H1 (cell line): ENCODE measurements around the gene MLLT6. TPM values are rescaled to one million over a fixed set of nuclear protein-coding genes. Genes with fewer than 3 reads are reported as not detected.

ENCODE experiments used
- CTCF ChIA-PET: fragments of 300-600 bp; sonication (Branson Sonifier 250); formaldehyde crosslinking; loops from one replicate; lab custom pipeline; 2021; ENCODE audit not compliant: partially characterized antibody; lab: Charles Lee
- POLR2A ChIA-PET: fragments of 300-600 bp; sonication (Branson Sonifier 250); formaldehyde crosslinking; loops from one replicate; lab custom pipeline; 2021; ENCODE audit warnings: inconsistent platforms; ENCODE audit not compliant: partially characterized antibody; lab: Charles Lee
- DNase-seq, 2 experiments: peaks; one replicate each; pipeline versions ENCODE4 v3.0.0 to v3.0.0-alpha.2; 2010 to 2022; ENCODE audit warnings: low spot score in 2 of 2, low read depth in 1 of 2, mixed read lengths in 1 of 2
- FAIRE-seq: peaks from 2 replicates; lab custom pipeline; 2011; peaks lifted over from hg19 to GRCh38; lab: Jason Lieb, UNC
- H2AFZ ChIP-seq: 2 replicates; pipeline ENCODE4 v1.8.1; 2012; ENCODE audit warnings: low read length, inconsistent platforms
- H2AK5ac ChIP-seq: 2 replicates; pipeline ENCODE4 v1.6.1; 2013; ENCODE audit warnings: low read depth, low read length
- H2BK120ac ChIP-seq: replicated peaks from 2 replicates; pipeline ENCODE3; 2013; ENCODE audit warnings: low read depth, low read length, inconsistent platforms
- H2BK12ac ChIP-seq: 2 replicates; pipeline ENCODE4 v1.6.1; 2013; ENCODE audit warnings: low read depth, low read length
- H2BK15ac ChIP-seq: 2 replicates; pipeline ENCODE4 v1.6.1; 2013; ENCODE audit warnings: low read length
- H2BK20ac ChIP-seq: 2 replicates; pipeline ENCODE4 v1.6.1; 2013; ENCODE audit warnings: low read length
- H2BK5ac ChIP-seq: 2 replicates; pipeline ENCODE4 v1.6.1; 2013; ENCODE audit warnings: low read depth, low read length
- H3K14ac ChIP-seq: 2 replicates; pipeline ENCODE4 v1.6.1; 2013; ENCODE audit warnings: inconsistent platforms; ENCODE audit not compliant: insufficient read length
- H3K18ac ChIP-seq: 2 replicates; pipeline ENCODE4 v1.6.1; 2013; ENCODE audit warnings: low read length; ENCODE audit errors: extremely low read depth
- H3K23ac ChIP-seq: 2 replicates; pipeline ENCODE4 v1.6.1; 2013; ENCODE audit warnings: inconsistent platforms; ENCODE audit not compliant: insufficient read length
- H3K23me2 ChIP-seq: 2 replicates; pipeline ENCODE4 v1.6.1; 2013; ENCODE audit warnings: low read depth, low read length
- H3K27ac ChIP-seq: 2 replicates; pipeline ENCODE4 v1.6.1; 2011; ENCODE audit warnings: low read depth, low read length, inconsistent platforms
- H3K27me3 ChIP-seq, 4 experiments: replicated peaks in 1 of 4; 1 replicate in 1 of 4; 2 replicates in 3 of 4; pipeline versions ENCODE4 v1.6.1 to v1.8.1; 2011 to 2013; ENCODE audit warnings: low read length in 3 of 4, mild to moderate bottlenecking in 3 of 4, inconsistent platforms in 2 of 4, mixed read lengths in 2 of 4, moderate library complexity in 1 of 4; ENCODE audit not compliant: control insufficient read depth in 3 of 4, insufficient read depth in 3 of 4; ENCODE audit errors: extremely low read depth in 1 of 4
- H3K36me3 ChIP-seq, 4 experiments: 2 replicates each; pipeline versions ENCODE4 v1.6.1 to v1.8.1; 2011 to 2013; ENCODE audit warnings: mild to moderate bottlenecking in 4 of 4, low read length in 3 of 4, moderate library complexity in 2 of 4, control low read depth in 1 of 4, inconsistent platforms in 1 of 4; ENCODE audit not compliant: insufficient read depth in 4 of 4, control insufficient read depth in 2 of 4
- H3K4ac ChIP-seq: replicated peaks from 2 replicates; pipeline ENCODE3; 2013; ENCODE audit warnings: low read length, low read depth, mixed read lengths, inconsistent platforms; ENCODE audit not compliant: insufficient read length
- H3K4me1 ChIP-seq, 4 experiments: replicated peaks in 1 of 4; 1 replicate in 1 of 4; 2 replicates in 3 of 4; pipeline versions ENCODE4 v1.6.1 to v1.8.1; 2011 to 2013; ENCODE audit warnings: low read length in 3 of 4, inconsistent platforms in 2 of 4, mixed read lengths in 1 of 4; ENCODE audit not compliant: insufficient read depth in 4 of 4, control insufficient read depth in 3 of 4
- H3K4me2 ChIP-seq, 2 experiments: 2 replicates each; pipeline versions ENCODE4 v1.6.1 to v1.8.1; 2011 to 2013; ENCODE audit warnings: low read depth in 2 of 2, low read length in 2 of 2, control low read depth in 1 of 2, inconsistent platforms in 1 of 2, mild to moderate bottlenecking in 1 of 2; ENCODE audit not compliant: insufficient read depth in 1 of 2
- H3K4me3 ChIP-seq, 4 experiments: fragments of 200-600, 300-600 bp in 1 of 4; sonication (generic), shearing (Covaris generic), sonication (Bioruptor Twin) in 1 of 4; 2 replicates each; pipeline versions ENCODE4 v1.5.1 to v1.8.1; 2011 to 2016; ENCODE audit warnings: low read length in 4 of 4, low read depth in 3 of 4, control low read depth in 2 of 4, inconsistent platforms in 2 of 4, mild to moderate bottlenecking in 2 of 4, mixed read lengths in 1 of 4, moderate library complexity in 1 of 4; ENCODE audit not compliant: insufficient read depth in 2 of 4; ENCODE audit errors: extremely low read depth in 1 of 4
- H3K56ac ChIP-seq: replicated peaks from 2 replicates; pipeline ENCODE3; 2013; ENCODE audit warnings: low read depth, mild to moderate bottlenecking, mixed read lengths, low read length, inconsistent platforms; ENCODE audit not compliant: insufficient read length
- H3K79me1 ChIP-seq: 2 replicates; pipeline ENCODE4 v1.6.1; 2013; ENCODE audit warnings: low read depth, low read length, control low read depth
- H3K79me2 ChIP-seq, 2 experiments: 2 replicates each; pipeline versions ENCODE4 v1.6.1 to v1.8.1; 2012 to 2013; ENCODE audit warnings: low read length in 2 of 2, mild to moderate bottlenecking in 2 of 2, inconsistent platforms in 1 of 2; ENCODE audit not compliant: insufficient read depth in 2 of 2, control insufficient read depth in 1 of 2
- H3K9ac ChIP-seq, 4 experiments: replicated peaks in 1 of 4; 1 replicate in 1 of 4; 2 replicates in 3 of 4; pipeline versions ENCODE4 v1.6.1 to v1.8.1; 2011 to 2013; ENCODE audit warnings: low read depth in 3 of 4, low read length in 3 of 4, control low read depth in 2 of 4, mild to moderate bottlenecking in 2 of 4, moderate library complexity in 2 of 4, inconsistent platforms in 1 of 4; ENCODE audit errors: extremely low read depth in 1 of 4
- H3K9me3 ChIP-seq, 2 experiments: 2 replicates each; pipeline versions ENCODE4 v1.6.1 to v1.8.1; 2012 to 2013; ENCODE audit warnings: mild to moderate bottlenecking in 2 of 2, moderate library complexity in 2 of 2, control low read depth in 1 of 2, inconsistent platforms in 1 of 2, low read depth in 1 of 2, low read length in 1 of 2, mixed read lengths in 1 of 2; ENCODE audit not compliant: insufficient read depth in 2 of 2
- H4K20me1 ChIP-seq, 2 experiments: replicated peaks in 1 of 2; 2 replicates each; pipeline versions ENCODE3 to v1.8.1; 2011 to 2013; ENCODE audit warnings: inconsistent platforms in 2 of 2, low read length in 2 of 2, mild to moderate bottlenecking in 1 of 2; ENCODE audit not compliant: insufficient read depth in 2 of 2, control insufficient read depth in 1 of 2
- H4K5ac ChIP-seq: 2 replicates; pipeline ENCODE4 v1.6.1; 2013; ENCODE audit warnings: low read length, low read depth, mixed read lengths, inconsistent platforms; ENCODE audit not compliant: insufficient read length
- H4K8ac ChIP-seq: 2 replicates; pipeline ENCODE4 v1.8.0; 2013; ENCODE audit warnings: mild to moderate bottlenecking, moderate library complexity, low read length, inconsistent platforms; ENCODE audit not compliant: insufficient read depth; ENCODE audit errors: extremely low read depth
- H4K91ac ChIP-seq: replicated peaks from 2 replicates; pipeline ENCODE3; 2013; ENCODE audit warnings: low read length, mixed read lengths, inconsistent platforms; ENCODE audit not compliant: insufficient read length
- BCL11A ChIP-seq, 2 experiments: IDR thresholded peaks; one replicate each; pipeline ENCODE4 v1.6.1; 2011; ENCODE audit warnings: low read depth in 2 of 2, low read length in 2 of 2, mild to moderate bottlenecking in 2 of 2
- HDAC2 ChIP-seq, 2 experiments: fragments of 300-600 bp in 1 of 2; sonication (generic) in 1 of 2; IDR thresholded peaks; 2 replicates each; pipeline ENCODE4 v1.6.1; 2011 to 2012; ENCODE audit warnings: low read depth in 2 of 2, low read length in 2 of 2, mild to moderate bottlenecking in 2 of 2, moderate library complexity in 2 of 2, borderline replicate concordance in 1 of 2, inconsistent platforms in 1 of 2
- KDM4A ChIP-seq: IDR thresholded peaks from one replicate; pipeline ENCODE4 v1.7.1; 2012; ENCODE audit warnings: low read depth, mild to moderate bottlenecking, moderate library complexity, low read length, inconsistent platforms; ENCODE audit not compliant: severe bottlenecking
- PHF8 ChIP-seq: fragments of 200-600 bp; sonication (generic); conservative IDR thresholded peaks from 2 replicates; pipeline ENCODE4 v1.7.1; 2012; ENCODE audit warnings: low read depth, mild to moderate bottlenecking, inconsistent platforms, low read length, moderate library complexity
- RAD21 ChIP-seq, 2 experiments: IDR thresholded peaks in 1 of 2; conservative IDR thresholded peaks in 1 of 2; 2 replicates each; pipeline ENCODE4 v1.6.1; 2011; ENCODE audit warnings: low read depth in 2 of 2, low read length in 2 of 2, improper control_type of control experiment in 1 of 2, inconsistent platforms in 1 of 2, mild to moderate bottlenecking in 1 of 2, moderate library complexity in 1 of 2
- SIN3A ChIP-seq, 2 experiments: IDR thresholded peaks in 1 of 2; conservative IDR thresholded peaks in 1 of 2; 2 replicates each; pipeline ENCODE4 v1.6.1; 2011 to 2012; ENCODE audit warnings: low read length in 2 of 2, improper control_type of control experiment in 1 of 2, low read depth in 1 of 2, mild to moderate bottlenecking in 1 of 2
- TAF7 ChIP-seq: optimal IDR thresholded peaks from 2 replicates; pipeline ENCODE3; 2011; ENCODE audit warnings: low read depth, mild to moderate bottlenecking, inconsistent platforms, low read length, moderate library complexity, borderline replicate concordance
- TCF12 ChIP-seq: IDR thresholded peaks from 2 replicates; pipeline ENCODE4 v1.6.1; 2011; ENCODE audit warnings: low read depth, mild to moderate bottlenecking, low read length
- WGBS, 2 experiments: shearing (Covaris generic) in 1 of 2; methylation state at CpG; one replicate each; pipeline versions ENCODE4 v1.1.6 to v1.1.7; 2013 to 2015; ENCODE audit warnings: low lambda C conversion rate in 2 of 2, mixed read lengths in 2 of 2, inconsistent platforms in 1 of 2, low coverage in 1 of 2, missing lambda C conversion rate in 1 of 2; ENCODE audit not compliant: insufficient replicate concordance in 2 of 2, insufficient coverage in 1 of 2, insufficient read length in 1 of 2; ENCODE audit errors: extremely low coverage in 1 of 2, missing lambda C conversion rate in 1 of 2; 5-methylcytosine and 5-hydroxymethylcytosine counted together
- polyA plus RNA-seq, 7 experiments: library from polyadenylated mRNA; depleted of rRNA in 3 of 7; stranded (reverse) in 5 of 7; unstranded in 2 of 7; fragments of >200 nt in 5 of 7; fragments of 200-250 nt in 2 of 7; gene quantifications; 1 replicate in 5 of 7; 2 replicates in 1 of 7; 4 replicates in 1 of 7; pipeline versions ENCODE4 v1.2.1 to v1.2.3, GENCODE V29; 2011 to 2013; ENCODE audit warnings: missing spikeins in 2 of 7, mixed read lengths in 2 of 7
- total RNA-seq: library from RNA; stranded (reverse); fragmentation: NEBNext Ultra II Directional; extraction: Animal tissue kit (Norgen Biotek cat#: 25700); gene quantifications from 2 replicates; pipeline ENCODE4 v1.2.1, GENCODE V29; 2021

Gene MLLT6
- total and polyA plus RNA-seq, 2 of the 8 experiments (the other 6 are each of a cell fraction or from before 2014, with no cell fraction given): 6.5 to 8.0 TPM

GRCh38 chr17:38748149-38748891 lies 43.2 kb downstream of the MLLT6 start, which contains the start of gene PCGF2:
Gene PCGF2, minus strand, starts transcription at chr17:38748336. Its CDS starts 7,934 bp downstream, at chr17:38740402.
- Histone ChIP-seq H2BK5ac (peak within 1 kb of the TSS; percentile 88; the same call in 1 of the 2 replicates), H2BK20ac (no peak within 1 kb of the TSS), H3K56ac (peak within 1 kb of the TSS; percentile 70), H3K36me3 (no peaks in the 10 kb centered on the region), H3K4me3 (peak within 1 kb of the TSS; percentile 78 to 90 (median 88)), H3K79me1 (peaks cover 10% of the 10 kb centered on the region), H4K91ac (peak within 1 kb of the TSS; percentile 95), H3K27me3 (peaks cover 0 to 11% (median 5%) of the 10 kb centered on the region in 4 experiments; a peak in 5 of 7 replicates), H4K8ac (peak within 1 kb of the TSS; percentile 74), H3K9ac (peak within 1 kb of the TSS; percentile 84 to 96 (median 87)), H4K5ac (peak within 1 kb of the TSS; percentile 79), H2AFZ (no peak within 1 kb of the TSS), H3K18ac (peak within 1 kb of the TSS; percentile 90), H2BK120ac (peak within 1 kb of the TSS; percentile 21), H3K23me2 (peaks cover 48% of the 10 kb centered on the region), H3K9me3 (no peaks in the 10 kb centered on the region), H3K79me2 (peaks cover 34 to 46% of the 10 kb centered on the region in 2 experiments), H2BK15ac (peak within 1 kb of the TSS; percentile 72; the same call in 1 of the 2 replicates), H3K27ac (peak within 1 kb of the TSS; percentile 87), H2AK5ac (0 out of 2 replicates have a peak within 1 kb of the TSS, but pooled peaks have one; percentile 1), H4K20me1 (peaks cover 23 to 25% of the 10 kb centered on the region in 2 experiments), H3K4me2 (peak within 1 kb of the TSS; percentile 89 to 91), H2BK12ac (0 out of 2 replicates have a peak within 1 kb of the TSS, but pooled peaks have one; percentile 75), H3K4me1 (peaks cover 7 to 29% (median 21%) of the 10 kb centered on the region in 4 experiments), H3K4ac (peak within 1 kb of the TSS; percentile 65), H3K23ac (no peak within 1 kb of the TSS), H3K14ac (peak within 1 kb of the TSS; percentile 67)
- WGBS, 2 experiments: 1% methylated on average over 28 of the region's 47 CpGs; no CpG with 5 or more reads in 1 of the 2 experiments
- DNase-seq: peak; percentile 68 to 93
- ChIA-PET CTCF (interaction anchor here (0.6 kb wide), 1 partner anchor 117 kb away, joined by 3 read pairs; no protein-coding TSS in a partner anchor), POLR2A (interaction anchor here (2.7 kb wide), 1 partner anchor 17 kb away, joined by 19 read pairs; the partner anchor contains the start of gene CISD3)
- no peak for FAIRE-seq
- TF ChIP-seq TAF7 (no peak), SIN3A (conservative IDR thresholded peaks at IDR 0.05 in 1 of 2, IDR thresholded peaks at IDR 0.05 in 1 of 2; ENCODE audit: low read depth in 1 of 2, low read length in 2 of 2) (0 out of 4 replicates have a peak, but pooled peaks of 1 of the 2 experiments have one; percentile 37), BCL11A (IDR thresholded peaks at IDR 0.05; ENCODE audit: low read depth in 2 of 2, low read length in 2 of 2) (no peak), PHF8 (no peak), HDAC2 (IDR thresholded peaks at IDR 0.05; ENCODE audit: borderline replicate concordance in 1 of 2, low read depth in 2 of 2, low read length in 2 of 2) (no peak), KDM4A (peak; percentile 21), RAD21 (IDR thresholded peaks at IDR 0.05 in 1 of 2, conservative IDR thresholded peaks at IDR 0.05 in 1 of 2; ENCODE audit: low read depth in 2 of 2, low read length in 2 of 2) (no peak), TCF12 (no peak)
